ENCODE results near the gene SOX2.

The SOX2 gene

DNA sequence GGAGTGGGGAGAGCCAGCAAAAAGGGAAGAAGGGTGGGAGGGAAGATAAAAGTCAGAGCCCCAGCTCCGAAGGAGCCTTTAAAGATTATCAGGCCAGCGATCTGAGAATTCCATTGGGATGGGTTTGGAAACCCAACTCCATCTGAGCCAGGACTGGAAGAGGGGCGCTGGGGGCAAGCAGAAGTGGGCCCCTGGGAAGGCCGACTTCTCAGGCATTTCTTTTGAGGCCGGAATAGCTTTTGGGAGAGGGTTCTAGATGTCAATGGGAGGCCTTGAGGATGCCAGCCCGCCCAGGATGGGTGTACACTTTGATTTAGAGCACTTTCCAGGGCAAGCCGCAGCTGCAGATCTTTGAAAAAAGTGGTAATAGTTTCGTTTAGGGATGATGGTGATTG, 6.6 kb upstream of the SOX2 start:
- FAIRE-seq, result no peak

DNA sequence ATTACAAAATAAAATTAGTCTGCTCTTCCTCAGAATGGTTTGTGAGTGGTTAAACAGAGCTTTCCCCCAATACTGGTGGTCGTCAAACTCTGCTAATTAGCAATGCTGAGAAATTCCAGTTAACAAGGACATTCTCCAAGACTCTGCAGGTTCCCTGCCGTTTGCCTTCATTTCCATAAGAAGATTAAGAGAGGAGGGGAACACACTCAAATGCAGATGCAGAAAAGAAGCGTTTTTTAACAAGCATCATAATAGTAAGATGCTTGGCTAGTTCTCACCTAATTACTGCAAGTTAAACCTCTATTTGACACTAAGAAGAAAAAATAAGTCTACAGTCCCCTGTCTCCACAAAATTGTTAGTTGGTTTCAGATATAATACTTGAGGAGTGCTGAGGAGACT, 3.7 kb upstream of the SOX2 start:
- FAIRE-seq, result no peak

DNA sequence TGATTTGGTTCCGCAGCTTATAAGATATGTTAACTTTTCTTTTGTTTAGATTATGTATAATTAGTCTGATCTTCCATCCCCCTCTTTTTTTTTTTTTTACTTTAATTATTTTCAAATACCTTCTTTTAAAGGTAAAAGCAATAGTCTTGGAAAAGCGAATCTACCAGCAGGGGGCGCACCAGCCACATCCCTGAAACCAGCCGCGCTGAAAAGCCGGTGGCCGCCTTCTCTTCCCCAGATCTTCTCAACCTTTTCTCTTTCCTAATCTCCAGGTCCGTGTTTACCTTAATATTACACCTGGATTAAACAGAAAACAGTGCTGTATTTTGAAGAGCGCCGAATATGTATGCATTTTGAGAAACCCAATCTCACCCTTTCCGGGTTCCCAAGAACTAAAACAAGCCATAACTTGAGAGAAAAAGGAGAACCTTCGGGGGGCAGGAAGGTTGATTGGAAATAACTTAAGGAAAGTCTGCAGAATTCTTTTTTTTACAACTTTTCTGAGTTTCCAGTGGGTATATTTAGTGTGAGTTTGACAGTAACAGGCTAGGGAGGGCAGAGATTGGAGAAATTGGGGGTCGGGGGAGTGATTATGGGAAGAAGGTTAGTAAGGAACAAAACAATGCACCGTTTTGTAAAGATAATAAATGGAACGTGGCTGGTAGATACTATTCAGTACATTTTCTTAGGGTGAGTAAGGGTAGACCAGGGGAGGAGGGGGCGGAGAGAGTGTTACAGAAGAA, 2.0 kb upstream of the SOX2 start:
- no peak for FAIRE-seq

GRCh38 chr3:181710345-181711291, 1.1 kb upstream of the SOX2 start:
- no peak for FAIRE-seq

- no peak for FAIRE-seq
Observed at GRCh38 chr3:181712226-181712552, 464 bp downstream of the SOX2 start.

- FAIRE-seq, result no peak
Observed at GRCh38 chr3:181712553-181713279, 991 bp downstream of the SOX2 start.

DNA sequence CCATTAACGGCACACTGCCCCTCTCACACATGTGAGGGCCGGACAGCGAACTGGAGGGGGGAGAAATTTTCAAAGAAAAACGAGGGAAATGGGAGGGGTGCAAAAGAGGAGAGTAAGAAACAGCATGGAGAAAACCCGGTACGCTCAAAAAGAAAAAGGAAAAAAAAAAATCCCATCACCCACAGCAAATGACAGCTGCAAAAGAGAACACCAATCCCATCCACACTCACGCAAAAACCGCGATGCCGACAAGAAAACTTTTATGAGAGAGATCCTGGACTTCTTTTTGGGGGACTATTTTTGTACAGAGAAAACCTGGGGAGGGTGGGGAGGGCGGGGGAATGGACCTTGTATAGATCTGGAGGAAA, 1.5 kb downstream of the SOX2 start:
- FAIRE-seq, result no peak

- no peak for FAIRE-seq
Observed at GRCh38 chr3:181713676-181714612, 2.2 kb downstream of the SOX2 start.

- FAIRE-seq, result no peak
Observed at GRCh38 chr3:181715571-181716340, 4.0 kb downstream of the SOX2 start.

- FAIRE-seq, result no peak
Observed at GRCh38 chr3:181716966-181717365, 5.2 kb downstream of the SOX2 start.

GRCh38 chr3:181717549-181718171, 5.9 kb downstream of the SOX2 start:
- no peak for FAIRE-seq

DNA sequence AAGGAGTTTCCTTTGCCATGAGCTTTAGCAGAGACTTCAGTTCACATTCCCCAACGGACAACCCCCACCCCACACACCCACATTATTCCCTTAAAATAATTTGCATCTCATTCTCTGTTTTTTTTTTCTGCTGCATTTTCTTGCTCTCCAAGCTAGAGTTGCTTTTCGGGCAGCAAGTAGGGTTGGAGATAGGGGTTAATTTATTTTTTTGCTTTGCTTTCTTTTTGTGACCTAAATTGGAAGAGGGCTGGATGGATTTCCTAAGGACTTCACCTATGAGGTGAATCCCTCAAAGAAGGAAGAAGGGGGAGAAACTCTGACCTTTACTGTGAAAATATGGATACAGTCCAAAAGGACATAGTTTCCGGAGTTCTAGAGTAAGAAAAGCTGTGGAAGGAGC, 6.6 kb downstream of the SOX2 start:
- FAIRE-seq, result no peak

DNA sequence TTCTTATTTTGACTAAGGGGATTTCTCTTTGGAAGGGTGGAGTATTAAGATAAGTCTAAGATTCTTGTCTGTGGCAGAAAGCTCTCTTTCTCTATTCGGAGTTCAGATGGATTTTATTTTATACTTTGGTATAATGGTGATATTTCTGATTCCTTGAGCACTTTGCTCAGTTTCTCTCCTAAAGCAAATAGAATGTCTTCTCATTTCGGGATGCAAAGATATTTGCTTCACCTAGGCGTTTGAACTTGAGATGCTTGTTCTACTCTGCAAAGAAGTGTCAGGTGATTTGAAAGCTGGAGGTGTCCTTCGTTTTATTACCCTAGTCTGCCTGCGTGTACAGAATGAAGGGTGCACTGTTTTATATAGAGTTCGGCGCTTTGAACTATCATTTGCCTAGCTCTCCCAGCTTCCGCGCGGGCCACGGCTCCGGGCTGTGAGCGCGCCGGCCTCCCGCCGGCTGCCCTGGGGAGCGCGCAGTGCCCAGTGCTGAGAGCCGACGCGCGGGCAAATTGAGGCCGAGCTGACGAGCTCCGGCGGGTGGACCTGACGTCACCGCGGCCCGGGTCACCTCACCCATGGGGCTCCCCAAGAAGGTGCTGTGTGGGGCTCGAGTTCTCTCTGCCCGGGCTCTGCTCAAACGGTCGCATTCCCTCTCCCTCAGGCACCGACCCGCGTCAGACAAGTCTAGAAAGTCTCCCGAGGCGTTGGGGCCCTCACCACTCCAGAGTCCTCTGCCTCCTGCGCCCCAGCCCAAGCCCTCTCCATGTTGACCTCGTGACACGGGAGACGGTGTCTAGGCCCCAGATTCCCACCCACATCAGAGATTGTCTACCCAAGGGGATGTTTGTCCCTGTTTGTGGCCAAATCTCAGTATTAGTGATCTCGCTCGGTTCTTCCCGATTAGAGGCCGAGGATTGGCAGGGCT, 7.5 kb downstream of the SOX2 start:
- no peak for FAIRE-seq

DNA sequence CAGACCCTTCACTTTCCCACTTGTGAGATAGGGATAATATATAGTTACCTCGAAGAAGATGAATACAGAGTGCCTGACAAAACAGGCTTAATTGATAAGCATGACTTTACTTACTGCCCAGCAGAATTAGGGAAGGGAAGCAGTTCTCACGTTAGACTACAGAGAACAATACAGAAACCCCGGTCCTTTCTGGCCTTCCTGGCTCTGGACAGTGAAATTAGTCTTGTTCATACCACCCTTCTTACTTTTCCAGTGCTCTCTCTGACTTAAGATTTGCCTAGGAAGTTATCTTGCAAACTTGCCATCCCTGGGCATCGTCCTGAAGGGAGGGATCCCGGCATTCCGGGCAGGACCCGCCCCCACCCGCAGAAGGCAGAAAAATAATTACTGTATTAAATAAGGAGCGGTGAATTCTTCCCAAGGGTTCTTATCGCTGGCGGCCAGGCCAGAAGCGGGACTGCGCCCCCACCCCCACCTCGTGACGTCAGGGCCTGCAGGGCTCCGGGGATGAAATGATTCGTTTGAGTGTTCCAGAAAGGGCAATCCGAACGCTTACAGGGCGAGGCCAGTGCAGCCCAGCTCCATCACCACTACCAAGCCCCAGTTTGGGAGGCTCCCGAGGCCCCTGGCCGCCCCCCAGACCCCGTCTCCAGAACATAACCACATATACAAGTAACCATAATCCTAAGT, 8.4 kb downstream of the SOX2 start:
- no peak for FAIRE-seq

DNA sequence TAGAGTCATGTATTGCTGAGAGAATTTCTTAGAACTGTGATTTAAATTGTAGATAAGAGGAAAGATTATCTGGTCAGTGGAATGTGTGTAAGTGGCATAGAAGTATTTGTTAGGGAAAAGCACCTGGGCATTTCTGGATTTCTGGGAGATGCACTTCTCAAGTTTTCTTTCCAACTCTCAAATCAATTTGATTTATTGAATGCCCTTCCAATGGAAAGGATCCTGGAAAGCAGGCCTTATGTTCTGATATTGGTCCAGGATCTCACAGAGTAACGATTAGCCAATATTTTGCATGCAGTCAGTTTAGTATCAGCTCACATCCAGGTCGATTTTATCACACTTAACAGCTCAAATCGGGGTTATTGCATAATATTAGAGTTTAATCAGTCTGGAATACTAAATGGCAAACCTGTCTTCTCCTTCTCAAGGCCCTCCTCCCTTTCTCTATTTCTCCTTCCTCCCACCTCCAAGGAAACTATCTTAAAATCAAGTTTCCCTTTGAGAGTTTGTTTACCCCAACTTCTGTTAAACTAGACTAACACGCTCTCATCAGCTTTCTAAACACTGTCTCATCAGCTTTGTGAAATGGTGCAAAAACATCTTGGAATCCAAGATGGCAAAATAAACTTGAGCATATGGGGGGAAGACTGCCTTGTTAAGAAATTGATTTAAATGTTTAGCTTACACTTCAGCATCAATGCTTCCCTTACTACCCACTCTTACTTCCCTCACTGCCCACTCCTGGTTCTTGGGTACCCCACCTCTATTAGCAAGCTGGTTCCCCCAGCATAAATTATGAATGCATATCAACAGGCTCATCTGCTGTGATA, 9.5 kb downstream of the SOX2 start:
- FAIRE-seq, result no peak

DNA sequence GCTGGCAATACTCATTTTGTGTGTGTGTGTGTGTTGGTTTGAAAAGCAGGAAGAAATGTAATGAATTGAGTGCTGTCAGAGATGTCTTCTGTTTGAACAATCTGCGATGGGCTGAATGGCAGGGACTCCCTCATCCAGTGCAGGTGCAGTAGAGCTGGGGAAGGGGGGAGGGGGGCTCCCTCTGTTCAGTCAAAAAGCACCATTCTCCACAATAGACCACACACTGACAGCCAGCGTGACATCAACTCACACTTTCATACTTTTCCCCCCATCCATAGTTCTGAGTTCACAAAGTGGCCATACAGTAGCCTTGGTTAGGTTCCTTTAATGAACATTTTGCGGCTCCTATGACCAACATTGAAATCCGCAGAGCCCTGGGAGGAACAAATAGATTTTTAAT, 10.4 kb downstream of the SOX2 start:
- no peak for FAIRE-seq

- FAIRE-seq, result no peak
Observed at GRCh38 chr3:181722766-181723425, 11.2 kb downstream of the SOX2 start.

DNA sequence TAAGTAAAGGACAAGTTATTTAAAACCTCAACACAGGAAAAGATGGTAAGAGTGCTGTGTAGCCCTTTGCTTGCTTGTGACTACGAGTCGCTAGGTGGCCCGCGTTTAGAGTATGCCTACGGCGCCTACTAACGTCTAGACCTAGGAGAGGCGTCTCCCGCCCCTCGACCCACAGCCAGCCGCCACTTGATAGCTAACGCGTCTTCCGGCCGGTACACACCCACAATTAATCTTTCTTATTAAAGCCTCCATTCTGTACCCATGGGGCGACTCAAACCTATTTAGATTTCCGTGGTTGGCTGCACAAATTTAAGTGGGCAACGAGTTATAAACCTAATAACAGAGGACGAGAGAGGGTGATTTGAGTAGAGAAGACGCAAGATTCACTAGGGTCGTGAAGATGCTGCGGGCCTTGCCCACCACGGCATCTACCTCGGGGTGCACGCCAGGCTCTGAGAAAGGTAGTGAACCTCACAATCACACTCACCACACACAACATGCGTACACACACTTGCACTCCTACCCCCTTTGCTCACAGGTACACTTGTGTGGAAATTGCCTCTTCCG, 12.0 kb downstream of the SOX2 start:
- FAIRE-seq, result no peak

Measured in TTC549 (cell line).